Measurements from ENCODE around the gene RAD54L2. TPM values are rescaled to one million over a fixed set of nuclear protein-coding genes. Genes with fewer than 3 reads are reported as not detected.

The RAD54L2 gene
- total and polyA plus RNA-seq, 2 of the 4 experiments (the other 2 are of a cell fraction) = 6.8 to 24.2 TPM

DNA sequence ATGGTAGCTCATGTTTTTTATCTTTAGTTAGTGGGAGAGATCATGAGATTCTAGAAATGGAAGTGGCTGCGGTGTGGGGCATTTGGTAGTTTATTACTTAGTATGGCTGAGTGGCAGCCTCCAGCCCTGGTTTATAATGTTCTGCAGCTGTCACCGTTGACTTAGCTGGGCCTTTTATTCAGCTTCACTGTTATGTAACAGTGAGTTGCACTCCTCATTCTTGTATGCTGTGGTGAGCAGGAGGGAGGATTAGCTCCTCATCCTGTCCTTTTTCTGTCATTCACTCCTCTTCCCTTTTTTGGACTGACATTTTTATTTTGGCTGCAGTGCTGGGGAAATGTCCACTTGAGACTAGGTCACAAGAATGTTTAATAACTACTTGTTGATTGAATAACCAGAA lies 29.5 kb downstream of the RAD54L2 start:
- no TSS peak for BruUV-seq (replicated peaks)
- DNase-seq = no peak
- Histone ChIP-seq H2BK120ac (ENCODE audit: low read depth, low read length) (no peak overlapping the region), H2AK9ac (replicated peaks; ENCODE audit: low read depth, low read length, poor library complexity) (no peak overlapping the region), H3K4me3 (ENCODE audit: insufficient read depth, low read depth, low read length) (no peak overlapping the region), H3K9ac (ENCODE audit: low read depth, low read length) (no peak overlapping the region), H3K27ac (ENCODE audit: insufficient read depth, low read length) (no peak overlapping the region), H4K20me1 (ENCODE audit: insufficient read depth, low read length) (peaks cover 29% of the 10 kb centered on the region), H4K91ac (ENCODE audit: insufficient read depth, low read depth, low read length) (no peak overlapping the region), H3K36me3 (ENCODE audit: control insufficient read depth, insufficient read depth, low read length) (peaks cover 4% of the 10 kb centered on the region), H4K5ac (ENCODE audit: low read depth, low read length) (no peak overlapping the region), H3K9me1 (ENCODE audit: insufficient read depth, low read length) (peaks cover 3% of the 10 kb centered on the region; the same call in 1 of the 2 replicates), H3K56ac (ENCODE audit: extremely low read depth, insufficient read depth, low read length) (no peak overlapping the region), H3K23ac (ENCODE audit: low read depth, low read length) (peak overlapping the region; percentile 24; the same call in 1 of the 2 replicates), H3K4ac (ENCODE audit: low read depth, low read length) (no peak overlapping the region), H3K4me1 (ENCODE audit: control insufficient read depth, insufficient read depth, low read length) (peaks cover 7% of the 10 kb centered on the region), H2AFZ (replicated peaks; ENCODE audit: low read length, poor library complexity) (no peak overlapping the region), H3K27me3 (ENCODE audit: control insufficient read depth, insufficient read depth, low read length) (no peaks in the 10 kb centered on the region), H2BK5ac (ENCODE audit: low read depth, low read length, poor library complexity, severe bottlenecking) (peak overlapping the region; percentile 1), H3K79me1 (ENCODE audit: low read depth in 1 of 2, low read length in 2 of 2) (peaks cover 35 to 61% of the 10 kb centered on the region in 2 experiments), H3K14ac (replicated peaks; ENCODE audit: low read depth, low read length) (no peak overlapping the region), H3K4me2 (ENCODE audit: low read depth, low read length) (no peak overlapping the region), H3K9me3 (ENCODE audit: control insufficient read depth, insufficient read depth, low read length) (no peaks in the 10 kb centered on the region), H2BK15ac (ENCODE audit: low read depth, low read length) (no peak overlapping the region), H2BK20ac (ENCODE audit: low read depth, low read length) (no peak overlapping the region), H3K18ac (ENCODE audit: low read depth, low read length) (no peak overlapping the region), H4K8ac (ENCODE audit: low read depth in 2 of 2, low read length in 2 of 2) (no peak overlapping the region), H2AK5ac (ENCODE audit: low read depth, low read length) (no peak overlapping the region)
- no peak for TF ChIP-seq USF2 (IDR thresholded peaks at IDR 0.05; ENCODE audit: low read depth, low read length)
- dilution Hi-C loops (cut with HindIII; ENCODE audit: low sequenced_read_pairs, unreplicated experiment) = no loop called here
- CTCF ChIA-PET = no interaction called here
- ATAC-seq (ENCODE audit: low read depth) = no peak
- in situ Hi-C loops (cut with MboI; ENCODE audit: low sequenced_read_pairs) = no loop called here
- no CpG with 5 or more reads among the region's 2 CpGs for WGBS, 2 experiments (ENCODE audit: extremely low coverage in 2 of 2, insufficient read length in 1 of 2)
- intact Hi-C loops (cut with micrococcal nuclease) = no loop called here
- POLR2A ChIA-PET (ENCODE audit: unreplicated experiment) = no interaction called here
